Gastrocnemius medialis (tissue), 4 donors: ENCODE data around the gene RASGRP4.
"Not testable (repeated sequence)": the region's sequence is repeated elsewhere in the genome, so short reads cannot be mapped to it uniquely, and the experiment has no call there.

Source experiments
- POLR2A ChIP-seq, 2 donors: fragments of 450-650 bp; IDR thresholded peaks; one replicate each; pipeline ENCODE4 v1.6.1; 2017; ENCODE audit warnings: antibody characterized with exemption in 2 of 2, mild to moderate bottlenecking in 2 of 2, moderate library complexity in 2 of 2
- TF ChIP-seq, protein P1 (sequence below), 5 experiments: fragments of 450-650 bp in 3 of 5; fragments of 200-600 bp in 2 of 5; sonication (generic) in 2 of 5; IDR thresholded peaks in 4 of 5; conservative IDR thresholded peaks in 1 of 5; 1 replicate in 4 of 5; 2 replicates in 1 of 5; pipeline ENCODE4 v1.5.1; 2016 to 2019; ENCODE audit warnings: antibody characterized with exemption in 5 of 5, mild to moderate bottlenecking in 3 of 5, moderate library complexity in 3 of 5

DNA sequence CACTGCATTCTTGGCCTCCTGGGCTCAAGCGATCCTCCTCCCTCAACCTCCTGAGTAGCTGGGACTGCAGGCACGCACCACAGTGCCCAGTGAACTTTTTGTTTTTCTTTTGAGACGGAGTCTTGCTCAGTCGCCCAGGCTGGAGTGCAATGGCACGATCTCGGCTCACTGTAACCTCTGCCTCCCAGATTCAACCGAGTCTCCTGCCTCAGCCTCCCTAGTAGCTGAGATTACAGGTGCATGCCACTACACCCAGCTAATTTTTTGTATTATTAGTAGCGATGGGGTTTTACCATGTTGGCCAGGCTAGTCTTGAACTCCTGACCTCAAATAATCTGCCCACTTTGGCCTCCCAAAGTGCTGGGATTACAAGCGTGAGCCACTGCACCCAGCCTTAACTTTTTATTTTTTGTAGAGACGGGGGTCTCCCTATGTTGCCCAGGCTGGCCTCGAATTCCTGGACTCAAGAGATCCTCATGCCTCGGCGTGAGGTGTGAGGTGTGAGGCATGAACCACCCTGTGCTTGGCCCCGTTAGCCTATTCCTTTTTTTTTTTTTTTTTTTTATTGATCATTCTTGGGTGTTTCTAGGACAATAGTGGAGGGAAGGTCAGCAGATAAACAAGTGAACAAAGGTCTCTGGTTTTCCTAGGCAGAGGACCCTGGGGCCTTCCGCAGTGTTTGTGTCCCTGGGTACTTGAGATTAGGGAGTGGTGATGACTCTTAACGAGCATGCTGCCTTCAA, 62.9 kb downstream of the RASGRP4 start:
- TF ChIP-seq, protein P1, sequence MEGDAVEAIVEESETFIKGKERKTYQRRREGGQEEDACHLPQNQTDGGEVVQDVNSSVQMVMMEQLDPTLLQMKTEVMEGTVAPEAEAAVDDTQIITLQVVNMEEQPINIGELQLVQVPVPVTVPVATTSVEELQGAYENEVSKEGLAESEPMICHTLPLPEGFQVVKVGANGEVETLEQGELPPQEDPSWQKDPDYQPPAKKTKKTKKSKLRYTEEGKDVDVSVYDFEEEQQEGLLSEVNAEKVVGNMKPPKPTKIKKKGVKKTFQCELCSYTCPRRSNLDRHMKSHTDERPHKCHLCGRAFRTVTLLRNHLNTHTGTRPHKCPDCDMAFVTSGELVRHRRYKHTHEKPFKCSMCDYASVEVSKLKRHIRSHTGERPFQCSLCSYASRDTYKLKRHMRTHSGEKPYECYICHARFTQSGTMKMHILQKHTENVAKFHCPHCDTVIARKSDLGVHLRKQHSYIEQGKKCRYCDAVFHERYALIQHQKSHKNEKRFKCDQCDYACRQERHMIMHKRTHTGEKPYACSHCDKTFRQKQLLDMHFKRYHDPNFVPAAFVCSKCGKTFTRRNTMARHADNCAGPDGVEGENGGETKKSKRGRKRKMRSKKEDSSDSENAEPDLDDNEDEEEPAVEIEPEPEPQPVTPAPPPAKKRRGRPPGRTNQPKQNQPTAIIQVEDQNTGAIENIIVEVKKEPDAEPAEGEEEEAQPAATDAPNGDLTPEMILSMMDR (IDR thresholded peaks at IDR 0.05 in 4 of 5, conservative IDR thresholded peaks at IDR 0.05 in 1 of 5) = not testable (repeated sequence)
- not testable (repeated sequence) for TF ChIP-seq POLR2A (IDR thresholded peaks at IDR 0.05)
